H1 (cell line): ENCODE measurements around the gene SLC24A3. TPM values are rescaled to one million over a fixed set of nuclear protein-coding genes. Genes with fewer than 3 reads are reported as not detected.

Experiments used
- CTCF ChIA-PET: fragments of 300-600 bp; sonication (Branson Sonifier 250); formaldehyde crosslinking; loops from one replicate; lab custom pipeline; 2021; ENCODE audit not compliant: partially characterized antibody; lab: Charles Lee
- POLR2A ChIA-PET: fragments of 300-600 bp; sonication (Branson Sonifier 250); formaldehyde crosslinking; loops from one replicate; lab custom pipeline; 2021; ENCODE audit warnings: inconsistent platforms; ENCODE audit not compliant: partially characterized antibody; lab: Charles Lee
- DNase-seq, 2 experiments: peaks; one replicate each; pipeline versions ENCODE4 v3.0.0 to v3.0.0-alpha.2; 2010 to 2022; ENCODE audit warnings: low spot score in 2 of 2, low read depth in 1 of 2, mixed read lengths in 1 of 2
- FAIRE-seq: peaks from 2 replicates; lab custom pipeline; 2011; peaks lifted over from hg19 to GRCh38; lab: Jason Lieb, UNC
- H2AFZ ChIP-seq: 2 replicates; pipeline ENCODE4 v1.8.1; 2012; ENCODE audit warnings: low read length, inconsistent platforms
- H2AK5ac ChIP-seq: 2 replicates; pipeline ENCODE4 v1.6.1; 2013; ENCODE audit warnings: low read depth, low read length
- H2BK120ac ChIP-seq: replicated peaks from 2 replicates; pipeline ENCODE3; 2013; ENCODE audit warnings: low read depth, low read length, inconsistent platforms
- H2BK12ac ChIP-seq: 2 replicates; pipeline ENCODE4 v1.6.1; 2013; ENCODE audit warnings: low read depth, low read length
- H2BK15ac ChIP-seq: 2 replicates; pipeline ENCODE4 v1.6.1; 2013; ENCODE audit warnings: low read length
- H2BK20ac ChIP-seq: 2 replicates; pipeline ENCODE4 v1.6.1; 2013; ENCODE audit warnings: low read length
- H2BK5ac ChIP-seq: 2 replicates; pipeline ENCODE4 v1.6.1; 2013; ENCODE audit warnings: low read depth, low read length
- H3K14ac ChIP-seq: 2 replicates; pipeline ENCODE4 v1.6.1; 2013; ENCODE audit warnings: inconsistent platforms; ENCODE audit not compliant: insufficient read length
- H3K18ac ChIP-seq: 2 replicates; pipeline ENCODE4 v1.6.1; 2013; ENCODE audit warnings: low read length; ENCODE audit errors: extremely low read depth
- H3K23ac ChIP-seq: 2 replicates; pipeline ENCODE4 v1.6.1; 2013; ENCODE audit warnings: inconsistent platforms; ENCODE audit not compliant: insufficient read length
- H3K23me2 ChIP-seq: 2 replicates; pipeline ENCODE4 v1.6.1; 2013; ENCODE audit warnings: low read depth, low read length
- H3K27ac ChIP-seq: 2 replicates; pipeline ENCODE4 v1.6.1; 2011; ENCODE audit warnings: low read depth, low read length, inconsistent platforms
- H3K27me3 ChIP-seq, 4 experiments: replicated peaks in 1 of 4; 1 replicate in 1 of 4; 2 replicates in 3 of 4; pipeline versions ENCODE4 v1.6.1 to v1.8.1; 2011 to 2013; ENCODE audit warnings: low read length in 3 of 4, mild to moderate bottlenecking in 3 of 4, inconsistent platforms in 2 of 4, mixed read lengths in 2 of 4, moderate library complexity in 1 of 4; ENCODE audit not compliant: control insufficient read depth in 3 of 4, insufficient read depth in 3 of 4; ENCODE audit errors: extremely low read depth in 1 of 4
- H3K36me3 ChIP-seq, 4 experiments: 2 replicates each; pipeline versions ENCODE4 v1.6.1 to v1.8.1; 2011 to 2013; ENCODE audit warnings: mild to moderate bottlenecking in 4 of 4, low read length in 3 of 4, moderate library complexity in 2 of 4, control low read depth in 1 of 4, inconsistent platforms in 1 of 4; ENCODE audit not compliant: insufficient read depth in 4 of 4, control insufficient read depth in 2 of 4
- H3K4ac ChIP-seq: replicated peaks from 2 replicates; pipeline ENCODE3; 2013; ENCODE audit warnings: low read length, low read depth, mixed read lengths, inconsistent platforms; ENCODE audit not compliant: insufficient read length
- H3K4me1 ChIP-seq, 4 experiments: replicated peaks in 1 of 4; 1 replicate in 1 of 4; 2 replicates in 3 of 4; pipeline versions ENCODE4 v1.6.1 to v1.8.1; 2011 to 2013; ENCODE audit warnings: low read length in 3 of 4, inconsistent platforms in 2 of 4, mixed read lengths in 1 of 4; ENCODE audit not compliant: insufficient read depth in 4 of 4, control insufficient read depth in 3 of 4
- H3K4me2 ChIP-seq, 2 experiments: 2 replicates each; pipeline versions ENCODE4 v1.6.1 to v1.8.1; 2011 to 2013; ENCODE audit warnings: low read depth in 2 of 2, low read length in 2 of 2, control low read depth in 1 of 2, inconsistent platforms in 1 of 2, mild to moderate bottlenecking in 1 of 2; ENCODE audit not compliant: insufficient read depth in 1 of 2
- H3K4me3 ChIP-seq, 4 experiments: fragments of 200-600, 300-600 bp in 1 of 4; sonication (generic), shearing (Covaris generic), sonication (Bioruptor Twin) in 1 of 4; 2 replicates each; pipeline versions ENCODE4 v1.5.1 to v1.8.1; 2011 to 2016; ENCODE audit warnings: low read length in 4 of 4, low read depth in 3 of 4, control low read depth in 2 of 4, inconsistent platforms in 2 of 4, mild to moderate bottlenecking in 2 of 4, mixed read lengths in 1 of 4, moderate library complexity in 1 of 4; ENCODE audit not compliant: insufficient read depth in 2 of 4; ENCODE audit errors: extremely low read depth in 1 of 4
- H3K56ac ChIP-seq: replicated peaks from 2 replicates; pipeline ENCODE3; 2013; ENCODE audit warnings: low read depth, mild to moderate bottlenecking, mixed read lengths, low read length, inconsistent platforms; ENCODE audit not compliant: insufficient read length
- H3K79me1 ChIP-seq: 2 replicates; pipeline ENCODE4 v1.6.1; 2013; ENCODE audit warnings: low read depth, low read length, control low read depth
- H3K79me2 ChIP-seq, 2 experiments: 2 replicates each; pipeline versions ENCODE4 v1.6.1 to v1.8.1; 2012 to 2013; ENCODE audit warnings: low read length in 2 of 2, mild to moderate bottlenecking in 2 of 2, inconsistent platforms in 1 of 2; ENCODE audit not compliant: insufficient read depth in 2 of 2, control insufficient read depth in 1 of 2
- H3K9ac ChIP-seq, 4 experiments: replicated peaks in 1 of 4; 1 replicate in 1 of 4; 2 replicates in 3 of 4; pipeline versions ENCODE4 v1.6.1 to v1.8.1; 2011 to 2013; ENCODE audit warnings: low read depth in 3 of 4, low read length in 3 of 4, control low read depth in 2 of 4, mild to moderate bottlenecking in 2 of 4, moderate library complexity in 2 of 4, inconsistent platforms in 1 of 4; ENCODE audit errors: extremely low read depth in 1 of 4
- H3K9me3 ChIP-seq, 2 experiments: 2 replicates each; pipeline versions ENCODE4 v1.6.1 to v1.8.1; 2012 to 2013; ENCODE audit warnings: mild to moderate bottlenecking in 2 of 2, moderate library complexity in 2 of 2, control low read depth in 1 of 2, inconsistent platforms in 1 of 2, low read depth in 1 of 2, low read length in 1 of 2, mixed read lengths in 1 of 2; ENCODE audit not compliant: insufficient read depth in 2 of 2
- H4K20me1 ChIP-seq, 2 experiments: replicated peaks in 1 of 2; 2 replicates each; pipeline versions ENCODE3 to v1.8.1; 2011 to 2013; ENCODE audit warnings: inconsistent platforms in 2 of 2, low read length in 2 of 2, mild to moderate bottlenecking in 1 of 2; ENCODE audit not compliant: insufficient read depth in 2 of 2, control insufficient read depth in 1 of 2
- H4K5ac ChIP-seq: 2 replicates; pipeline ENCODE4 v1.6.1; 2013; ENCODE audit warnings: low read length, low read depth, mixed read lengths, inconsistent platforms; ENCODE audit not compliant: insufficient read length
- H4K8ac ChIP-seq: 2 replicates; pipeline ENCODE4 v1.8.0; 2013; ENCODE audit warnings: mild to moderate bottlenecking, moderate library complexity, low read length, inconsistent platforms; ENCODE audit not compliant: insufficient read depth; ENCODE audit errors: extremely low read depth
- H4K91ac ChIP-seq: replicated peaks from 2 replicates; pipeline ENCODE3; 2013; ENCODE audit warnings: low read length, mixed read lengths, inconsistent platforms; ENCODE audit not compliant: insufficient read length
- ATF3 ChIP-seq: IDR thresholded peaks from 2 replicates; pipeline ENCODE4 v1.6.1; 2011; ENCODE audit warnings: low read depth, mild to moderate bottlenecking, low read length; ENCODE audit not compliant: insufficient read depth
- BACH1 ChIP-seq: IDR thresholded peaks from 2 replicates; pipeline ENCODE4 v1.6.1; 2012; ENCODE audit warnings: low read length, improper control_type of control experiment
- CBX5 ChIP-seq: fragments of 300-800, 300-1000 bp; sonication (generic); IDR thresholded peaks from 2 replicates; pipeline ENCODE4 v1.7.1; 2016; ENCODE audit warnings: antibody characterized with exemption, low read length, low read depth
- E2F6 ChIP-seq: IDR thresholded peaks from 2 replicates; pipeline ENCODE4 v1.6.1; 2012; ENCODE audit warnings: inconsistent platforms
- EZH2 ChIP-seq: fragments of 200-600 bp; sonication (generic); IDR thresholded peaks from 2 replicates; pipeline ENCODE4 v1.7.1; 2012; ENCODE audit warnings: low read depth, mild to moderate bottlenecking, moderate library complexity, low read length, inconsistent platforms; ENCODE audit not compliant: severe bottlenecking
- HDAC2 ChIP-seq, 2 experiments: fragments of 300-600 bp in 1 of 2; sonication (generic) in 1 of 2; IDR thresholded peaks; 2 replicates each; pipeline ENCODE4 v1.6.1; 2011 to 2012; ENCODE audit warnings: low read depth in 2 of 2, low read length in 2 of 2, mild to moderate bottlenecking in 2 of 2, moderate library complexity in 2 of 2, borderline replicate concordance in 1 of 2, inconsistent platforms in 1 of 2
- JUN ChIP-seq: IDR thresholded peaks from 2 replicates; pipeline ENCODE4 v1.6.1; 2011; ENCODE audit warnings: low read depth, mild to moderate bottlenecking, improper control_type of control experiment, low read length
- POLR2AphosphoS5 ChIP-seq: IDR thresholded peaks from 2 replicates; pipeline ENCODE4 v1.6.1; 2011; ENCODE audit warnings: low read depth, low read length
- RBBP5 ChIP-seq: IDR thresholded peaks from 2 replicates; pipeline ENCODE4 v1.7.1; 2012; ENCODE audit warnings: low read depth, mild to moderate bottlenecking, inconsistent platforms, low read length, moderate library complexity, borderline replicate concordance
- RFX5 ChIP-seq: IDR thresholded peaks from 2 replicates; pipeline ENCODE4 v1.6.1; 2011; ENCODE audit warnings: low read depth, low read length, improper control_type of control experiment, borderline replicate concordance
- RNF2 ChIP-seq: fragments of 200-900, 300-1000 bp; sonication (generic); IDR thresholded peaks from 2 replicates; pipeline ENCODE4 v1.7.1; 2016; ENCODE audit warnings: borderline replicate concordance, low read depth, mild to moderate bottlenecking, antibody characterized with exemption, low read length; ENCODE audit not compliant: poor library complexity, severe bottlenecking; ENCODE audit errors: missing control alignments
- SIX5 ChIP-seq: IDR thresholded peaks from 2 replicates; pipeline ENCODE4 v1.6.1; 2011; ENCODE audit warnings: mild to moderate bottlenecking, low read depth, low read length
- TEAD4 ChIP-seq: IDR thresholded peaks from 2 replicates; pipeline ENCODE4 v1.6.1; 2012; ENCODE audit warnings: low read depth, low read length, inconsistent platforms, mixed read lengths
- WGBS, 2 experiments: shearing (Covaris generic) in 1 of 2; methylation state at CpG; one replicate each; pipeline versions ENCODE4 v1.1.6 to v1.1.7; 2013 to 2015; ENCODE audit warnings: low lambda C conversion rate in 2 of 2, mixed read lengths in 2 of 2, inconsistent platforms in 1 of 2, low coverage in 1 of 2, missing lambda C conversion rate in 1 of 2; ENCODE audit not compliant: insufficient replicate concordance in 2 of 2, insufficient coverage in 1 of 2, insufficient read length in 1 of 2; ENCODE audit errors: extremely low coverage in 1 of 2, missing lambda C conversion rate in 1 of 2; 5-methylcytosine and 5-hydroxymethylcytosine counted together
- polyA plus RNA-seq, 7 experiments: library from polyadenylated mRNA; depleted of rRNA in 3 of 7; stranded (reverse) in 5 of 7; unstranded in 2 of 7; fragments of >200 nt in 5 of 7; fragments of 200-250 nt in 2 of 7; gene quantifications; 1 replicate in 5 of 7; 2 replicates in 1 of 7; 4 replicates in 1 of 7; pipeline versions ENCODE4 v1.2.1 to v1.2.3, GENCODE V29; 2011 to 2013; ENCODE audit warnings: missing spikeins in 2 of 7, mixed read lengths in 2 of 7
- total RNA-seq: library from RNA; stranded (reverse); fragmentation: NEBNext Ultra II Directional; extraction: Animal tissue kit (Norgen Biotek cat#: 25700); gene quantifications from 2 replicates; pipeline ENCODE4 v1.2.1, GENCODE V29; 2021

Gene SLC24A3
- total and polyA plus RNA-seq, 2 of the 8 experiments (the other 6 are each of a cell fraction or from before 2014, with no cell fraction given) = 4.5 to 6.3 TPM

DNA sequence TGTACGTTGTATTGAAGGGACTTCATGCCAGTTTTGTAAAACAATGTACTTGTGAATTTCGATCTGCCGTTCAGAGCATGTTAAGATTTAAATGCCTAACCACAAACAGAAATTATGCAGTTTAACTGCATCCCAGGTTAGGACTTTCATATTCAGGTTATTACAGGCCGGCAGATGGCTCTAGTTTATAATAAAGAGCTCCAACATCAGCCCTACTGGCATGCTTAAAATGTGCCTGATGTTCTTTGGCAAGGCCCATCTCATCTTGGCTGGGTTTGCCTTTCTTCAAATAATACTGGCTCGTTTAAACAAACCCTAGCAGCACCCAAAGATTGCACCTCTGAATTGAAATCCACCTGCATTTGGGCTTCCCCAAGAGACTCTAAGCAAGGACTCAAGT is 376.3 kb downstream of the SLC24A3 start:
- H3K56ac ChIP-seq = no peak overlapping the region
- no peaks in the 10 kb centered on the region for H4K20me1 ChIP-seq
- H2BK5ac ChIP-seq = no peak overlapping the region
- H3K4ac ChIP-seq = no peak overlapping the region
- DNase-seq (no peak), FAIRE-seq (no peak)
- peaks cover 0 to 3% (median 0%) of the 10 kb centered on the region in 4 experiments; a peak in 2 of 7 replicates for H3K4me1 ChIP-seq
- H3K27ac ChIP-seq = no peak overlapping the region
- H3K9me3 ChIP-seq = no peaks in the 10 kb centered on the region
- no peak overlapping the region for H4K5ac ChIP-seq
- no peak overlapping the region for H3K14ac ChIP-seq
- no peak overlapping the region for H2BK15ac ChIP-seq
- H3K36me3 ChIP-seq = no peaks in the 10 kb centered on the region
- H2BK12ac ChIP-seq = no peak overlapping the region
- H4K8ac ChIP-seq = no peak overlapping the region
- no peaks in the 10 kb centered on the region for H3K23me2 ChIP-seq
- no peak overlapping the region for H2AK5ac ChIP-seq
- no peak overlapping the region for H2AFZ ChIP-seq
- H4K91ac ChIP-seq = no peak overlapping the region
- CTCF ChIA-PET = interaction anchor here (1.1 to 9.7 kb wide), 4 partner anchors 11 to 515 kb away, joined by 4 to 66 read pairs (median 4); no protein-coding TSS in a partner anchor
- 92% methylated on average over 5 of the region's 5 CpGs; no CpG with 5 or more reads in 1 of the 2 experiments for WGBS, 2 experiments
- H3K4me2 ChIP-seq = no peak overlapping the region
- H3K18ac ChIP-seq = no peak overlapping the region
- H2BK120ac ChIP-seq = no peak overlapping the region
- no peaks in the 10 kb centered on the region for H3K79me1 ChIP-seq
- H2BK20ac ChIP-seq = no peak overlapping the region
- H3K9ac ChIP-seq = no peak overlapping the region
- no peak overlapping the region for H3K23ac ChIP-seq
- no peaks in the 10 kb centered on the region for H3K27me3 ChIP-seq
- POLR2A ChIA-PET = no interaction called here
- H3K79me2 ChIP-seq = no peaks in the 10 kb centered on the region
- H3K4me3 ChIP-seq = no peak overlapping the region
- no peak for TF ChIP-seq E2F6
- TF ChIP-seq TEAD4 = no peak
- TF ChIP-seq SIX5 = no peak
- TF ChIP-seq CBX5 = no peak
- no peak for TF ChIP-seq POLR2AphosphoS5
- no peak for TF ChIP-seq EZH2
- TF ChIP-seq JUN = no peak
- TF ChIP-seq RFX5 = no peak
- TF ChIP-seq BACH1 = no peak
- no peak for TF ChIP-seq HDAC2 (IDR thresholded peaks at IDR 0.05; ENCODE audit: borderline replicate concordance in 1 of 2, low read depth in 2 of 2, low read length in 2 of 2)
- no peak for TF ChIP-seq ATF3
- TF ChIP-seq RBBP5 = no peak
- no peak for TF ChIP-seq RNF2
